Skeletal muscle satellite cell (primary cell): ENCODE data around the gene AMDHD2. TPM values are rescaled to one million over a fixed set of nuclear protein-coding genes. Genes with fewer than 3 reads are reported as not detected.
"Not testable (repeated sequence)": the region's sequence is repeated elsewhere in the genome, so short reads cannot be mapped to it uniquely, and the experiment has no call there.

Source experiments
- H3K27me3 ChIP-seq: 2 replicates; pipeline ENCODE4 v1.7.0; 2013; ENCODE audit warnings: low read length; ENCODE audit not compliant: control insufficient read depth, insufficient read depth
- H3K36me3 ChIP-seq: 2 replicates; pipeline ENCODE4 v1.7.0; 2013; ENCODE audit warnings: mild to moderate bottlenecking, control low read depth, low read length; ENCODE audit not compliant: insufficient read depth
- H3K4me1 ChIP-seq: 2 replicates; pipeline ENCODE4 v1.7.0; 2013; ENCODE audit warnings: low read length; ENCODE audit not compliant: control insufficient read depth, insufficient read depth
- H3K4me2 ChIP-seq: 2 replicates; pipeline ENCODE4 v1.7.0; 2013; ENCODE audit warnings: mild to moderate bottlenecking, low read length
- H3K4me3 ChIP-seq: 2 replicates; pipeline ENCODE4 v1.7.0; 2013; ENCODE audit warnings: low read length
- H3K9ac ChIP-seq: 2 replicates; pipeline ENCODE4 v1.7.0; 2013; ENCODE audit warnings: mild to moderate bottlenecking, low read depth, low read length, moderate library complexity
- H3K9me3 ChIP-seq: replicated peaks from 2 replicates; pipeline ENCODE4 v1.7.0; 2013; ENCODE audit warnings: mild to moderate bottlenecking, control low read depth, low read length
- small RNA-seq: library from RNA; depleted of rRNA; stranded (forward); fragments of <200 nt; gene quantifications from one replicate; pipeline ENCODE3, GENCODE V24; 2012

AMDHD2 gene

DNA sequence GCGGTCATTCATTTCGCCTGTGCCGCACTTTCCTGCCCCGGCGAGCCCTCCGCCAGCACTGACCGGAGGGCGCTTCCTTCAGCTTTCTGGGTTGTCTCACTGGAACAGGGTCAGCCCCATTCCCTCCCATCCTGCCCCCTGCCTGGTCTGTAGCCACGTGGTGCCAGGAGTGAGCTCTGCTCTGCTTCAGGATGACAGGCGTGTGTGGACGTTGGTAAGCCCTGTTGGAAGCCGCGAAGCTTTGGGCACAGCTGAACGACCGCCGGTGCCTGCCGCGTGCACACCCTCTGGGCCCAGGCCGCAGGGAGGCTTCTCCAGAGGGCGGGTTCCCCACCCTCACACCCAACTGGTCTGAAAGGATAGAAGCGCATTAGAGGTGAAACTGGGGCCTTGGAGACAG, 60.6 kb downstream of the AMDHD2 start:
- not testable (repeated sequence) for H3K9me3 ChIP-seq, H3K9ac ChIP-seq, H3K4me1 ChIP-seq, H3K4me3 ChIP-seq, H3K27me3 ChIP-seq, H3K36me3 ChIP-seq, H3K4me2 ChIP-seq

Small RNA genes lying within 50 kb of the gene (small RNA-seq; reads per million reads assigned to genes)
- gene AC093525.1 (not detected), gene MIR3178 (not detected)
